GM13976 (cell line): Measurements from ENCODE around the gene TINAGL1.
A peak's percentile ranks its signal among the peaks of the same experiment; 100 is the strongest.

Experiments used
- DNase-seq: peaks from one replicate; pipeline ENCODE4 v3.0.0; 2012; ENCODE audit warnings: low spot score
- in situ Hi-C: fragments of 300-500 bp; cut with MboI; formaldehyde crosslinking; loops from one replicate; pipeline ENCODE4 v1.12.0; 2022; ENCODE audit warnings: low sequenced_read_pairs, mixed read lengths, inconsistent platforms; ENCODE audit not compliant: unreplicated experiment
- TF ChIP-seq, protein P1 (sequence below): IDR thresholded peaks from 2 replicates; pipeline ENCODE4 v1.5.1; 2012; ENCODE audit warnings: borderline replicate concordance, mild to moderate bottlenecking; ENCODE audit not compliant: insufficient read depth; ENCODE audit errors: extremely low read depth, missing control alignments, control extremely low read depth

The TINAGL1 gene

DNA sequence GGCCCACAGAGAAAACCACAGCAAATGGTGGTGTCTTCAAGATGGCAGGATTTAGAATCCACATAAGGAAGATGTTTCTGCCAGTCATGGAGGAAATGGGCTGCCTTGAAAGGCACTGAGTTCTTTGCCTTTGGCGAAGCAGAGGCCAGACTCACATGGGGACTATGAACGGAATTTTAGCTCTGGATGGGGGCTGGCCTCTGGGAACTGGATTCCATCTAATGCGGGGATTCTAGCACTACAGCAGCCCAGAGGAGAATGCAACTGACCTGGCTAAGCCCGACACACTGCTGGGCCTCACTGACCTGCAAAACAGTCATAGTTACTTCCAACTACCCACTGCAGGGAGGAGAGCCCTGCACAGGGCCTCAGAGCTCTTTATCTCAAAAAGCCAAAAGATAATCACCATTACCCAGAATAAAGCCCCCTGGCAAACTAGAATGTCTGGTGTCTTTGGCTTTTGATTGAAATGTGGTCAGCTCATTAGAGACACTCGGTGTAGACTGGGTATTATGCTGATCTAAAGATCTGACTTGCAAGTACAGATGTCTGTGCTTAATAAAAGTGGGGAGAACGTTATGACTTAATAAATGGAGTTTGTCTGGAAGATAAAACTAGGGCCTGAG, 52.7 kb downstream of the TINAGL1 start:
- no peak for DNase-seq
- TF ChIP-seq, protein P1, sequence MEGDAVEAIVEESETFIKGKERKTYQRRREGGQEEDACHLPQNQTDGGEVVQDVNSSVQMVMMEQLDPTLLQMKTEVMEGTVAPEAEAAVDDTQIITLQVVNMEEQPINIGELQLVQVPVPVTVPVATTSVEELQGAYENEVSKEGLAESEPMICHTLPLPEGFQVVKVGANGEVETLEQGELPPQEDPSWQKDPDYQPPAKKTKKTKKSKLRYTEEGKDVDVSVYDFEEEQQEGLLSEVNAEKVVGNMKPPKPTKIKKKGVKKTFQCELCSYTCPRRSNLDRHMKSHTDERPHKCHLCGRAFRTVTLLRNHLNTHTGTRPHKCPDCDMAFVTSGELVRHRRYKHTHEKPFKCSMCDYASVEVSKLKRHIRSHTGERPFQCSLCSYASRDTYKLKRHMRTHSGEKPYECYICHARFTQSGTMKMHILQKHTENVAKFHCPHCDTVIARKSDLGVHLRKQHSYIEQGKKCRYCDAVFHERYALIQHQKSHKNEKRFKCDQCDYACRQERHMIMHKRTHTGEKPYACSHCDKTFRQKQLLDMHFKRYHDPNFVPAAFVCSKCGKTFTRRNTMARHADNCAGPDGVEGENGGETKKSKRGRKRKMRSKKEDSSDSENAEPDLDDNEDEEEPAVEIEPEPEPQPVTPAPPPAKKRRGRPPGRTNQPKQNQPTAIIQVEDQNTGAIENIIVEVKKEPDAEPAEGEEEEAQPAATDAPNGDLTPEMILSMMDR = no peak
- in situ Hi-C loops = no loop called here

DNA sequence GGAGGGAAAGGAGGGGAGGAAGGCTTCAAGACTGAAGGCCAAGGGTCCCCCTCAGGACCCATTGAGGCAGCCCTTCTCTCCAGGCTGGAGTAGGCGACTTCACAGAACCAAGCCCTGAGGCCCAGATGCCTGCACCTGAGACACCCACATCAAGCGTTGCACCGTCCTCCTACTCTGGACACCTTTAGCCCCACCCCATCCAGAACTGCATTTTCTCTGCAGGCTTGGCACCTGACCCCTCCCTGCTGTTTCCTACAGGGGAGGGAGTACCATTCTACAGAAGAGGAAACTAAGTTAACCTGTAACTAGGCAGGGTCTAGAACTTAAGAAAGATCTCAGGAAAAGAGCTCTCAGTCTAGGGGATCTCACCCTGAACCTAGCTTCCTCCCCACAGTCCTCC, 56.3 kb downstream of the TINAGL1 start:
- DNase-seq = no peak
- in situ Hi-C loops = no loop called here
- TF ChIP-seq, protein P1 = no peak

DNA sequence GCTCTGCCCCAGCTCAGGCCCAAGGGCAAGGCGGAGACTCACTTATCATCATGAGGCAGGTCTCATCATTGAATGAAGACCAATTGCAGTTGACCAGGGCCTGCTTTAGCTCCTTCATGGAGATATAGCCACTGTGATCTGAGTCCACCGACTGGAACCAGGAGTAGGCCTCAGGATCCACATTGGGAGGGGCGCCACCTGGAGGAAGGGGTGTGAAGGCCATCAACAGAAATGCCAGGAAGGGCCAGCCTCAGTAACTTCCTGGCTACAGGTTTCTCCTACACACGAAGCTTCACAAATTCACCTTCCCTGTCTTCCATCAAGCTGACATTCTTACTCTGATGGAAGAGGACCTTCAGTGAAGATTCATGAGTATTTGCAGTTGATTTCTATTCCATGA, 56.8 kb downstream of the TINAGL1 start:
- in situ Hi-C loops = no loop called here
- DNase-seq = peak; percentile 34
- TF ChIP-seq, protein P1 = peak; percentile 33
